HCT116 (cell line): ENCODE results near the gene SETX. TPM values are rescaled to one million over a fixed set of nuclear protein-coding genes. Genes with fewer than 3 reads are reported as not detected.

Experiments used
- ATAC-seq: fragments of 200-7000 bp; cut with Tn5 transposase; 2 replicates; pipeline ENCODE4 v1.9.1; 2020; ENCODE audit warnings: mild to moderate bottlenecking, moderate library complexity
- BruUV-seq: library from RNA; stranded (reverse); fragments of 400-500 nt; replicated peaks from 2 replicates; lab custom pipeline; 2021; lab: Mats Ljungman, UMichigan
- CTCF ChIA-PET: fragments of 300-600 bp; sonication (Branson Sonifier 250); formaldehyde crosslinking; loops from one replicate; lab custom pipeline; 2021; ENCODE audit warnings: antibody characterized with exemption; lab: Charles Lee
- POLR2A ChIA-PET: fragments of 300-600, 350-600 bp; sonication (Branson Sonifier 250); formaldehyde crosslinking; loops from one replicate; lab custom pipeline; 2021; ENCODE audit warnings: antibody characterized with exemption; lab: Charles Lee
- RAD21 ChIA-PET, 2 experiments: fragments of 300-600 bp; sonication (Branson Sonifier 250); formaldehyde crosslinking; loops; one replicate each; lab custom pipeline; 2023; ENCODE audit warnings: low total read pairs in 2 of 2; ENCODE audit not compliant: uncharacterized antibody in 2 of 2, unreplicated experiment in 2 of 2, low non-redundant PET in 1 of 2; lab: Charles Lee
- DNase-seq: peaks from one replicate; pipeline ENCODE4 v3.0.0-alpha.2; 2010; ENCODE audit warnings: low read depth, low spot score
- H2AFZ ChIP-seq: fragments of 200-600 bp; shearing (Covaris generic), sonication (generic); 2 replicates; pipeline ENCODE4 v1.6.1; 2017; ENCODE audit warnings: low read depth, mixed run types, mixed read lengths, antibody characterized with exemption, low read length; ENCODE audit not compliant: poor library complexity, severe bottlenecking
- H3K27ac ChIP-seq: 2 replicates; pipeline ENCODE4 v1.5.1; 2012; ENCODE audit warnings: low read depth, low read length
- H3K27me3 ChIP-seq: fragments of 200-600 bp; sonication (generic); 2 replicates; pipeline ENCODE4 v1.6.1; 2016; ENCODE audit warnings: mixed run types, low read length, mixed read lengths; ENCODE audit not compliant: insufficient read depth
- H3K36me3 ChIP-seq, 2 experiments: fragments of 200-500 bp in 1 of 2; fragments of 200-600 bp in 1 of 2; sonication (Bioruptor generic) in 1 of 2; sonication (generic) in 1 of 2; 2 replicates each; pipeline versions ENCODE4 v1.5.1 to v1.6.1; 2014 to 2016; ENCODE audit warnings: low read length in 2 of 2, inconsistent platforms in 1 of 2, mixed read lengths in 1 of 2, mixed run types in 1 of 2; ENCODE audit not compliant: insufficient read depth in 2 of 2, control insufficient read depth in 1 of 2
- H3K4me1 ChIP-seq, 2 experiments: fragments of 200-600 bp in 1 of 2; sonication (generic) in 1 of 2; 2 replicates each; pipeline versions ENCODE4 v1.5.1 to v1.6.1; 2012 to 2017; ENCODE audit warnings: low read length in 2 of 2, inconsistent platforms in 1 of 2, mild to moderate bottlenecking in 1 of 2, mixed read lengths in 1 of 2, mixed run types in 1 of 2, moderate library complexity in 1 of 2; ENCODE audit not compliant: insufficient read depth in 2 of 2, control insufficient read depth in 1 of 2
- H3K4me2 ChIP-seq: fragments of 200-600 bp; sonication (generic); 2 replicates; pipeline ENCODE4 v1.6.1; 2017; ENCODE audit warnings: mixed run types, low read length, mixed read lengths
- H3K4me3 ChIP-seq, 2 experiments: fragments of 200-600 bp in 1 of 2; sonication (generic) in 1 of 2; replicated peaks in 1 of 2; 2 replicates each; pipeline ENCODE4 v1.5.1; 2011 to 2016; ENCODE audit warnings: low read length in 2 of 2, control low read depth in 1 of 2, low read depth in 1 of 2, mild to moderate bottlenecking in 1 of 2, mixed read lengths in 1 of 2, mixed run types in 1 of 2
- H3K79me2 ChIP-seq: fragments of 200-600 bp; sonication (generic); 2 replicates; pipeline ENCODE4 v1.6.1; 2017; ENCODE audit warnings: mild to moderate bottlenecking, mixed run types, low read length, moderate library complexity, mixed read lengths; ENCODE audit not compliant: insufficient read depth
- H3K9ac ChIP-seq: fragments of 200-600 bp; sonication (generic); 2 replicates; pipeline ENCODE4 v1.6.1; 2016; ENCODE audit warnings: low read length, mixed read lengths
- H3K9me2 ChIP-seq: fragments of 200-600 bp; sonication (generic), shearing (Covaris generic); 2 replicates; pipeline ENCODE4 v1.6.1; 2017; ENCODE audit warnings: mixed run types, mild to moderate bottlenecking, moderate library complexity; ENCODE audit not compliant: insufficient read depth
- H3K9me3 ChIP-seq, 2 experiments: fragments of 200-500 bp in 1 of 2; fragments of 200-600 bp in 1 of 2; sonication (Bioruptor generic) in 1 of 2; sonication (generic) in 1 of 2; 2 replicates each; pipeline ENCODE4 v1.6.1; 2014 to 2017; ENCODE audit warnings: low read length in 2 of 2, mixed read lengths in 2 of 2, inconsistent platforms in 1 of 2, low read depth in 1 of 2, mild to moderate bottlenecking in 1 of 2, mixed run types in 1 of 2, moderate library complexity in 1 of 2; ENCODE audit not compliant: control insufficient read depth in 1 of 2, insufficient read depth in 1 of 2
- H4K20me1 ChIP-seq: fragments of 200-600 bp; sonication (generic), shearing (Covaris generic); 2 replicates; pipeline ENCODE4 v1.6.1; 2017; ENCODE audit warnings: mixed run types, mild to moderate bottlenecking, moderate library complexity; ENCODE audit not compliant: insufficient read depth
- ATF3 ChIP-seq: IDR thresholded peaks from 2 replicates; pipeline ENCODE4 v1.6.1; 2012
- EGR1 ChIP-seq: IDR thresholded peaks from 2 replicates; pipeline ENCODE4 v1.6.1; 2012; ENCODE audit warnings: low read depth
- FOSL1 ChIP-seq: IDR thresholded peaks from 2 replicates; pipeline ENCODE4 v1.6.1; 2012; ENCODE audit warnings: low read depth
- JUND ChIP-seq: IDR thresholded peaks from 2 replicates; pipeline ENCODE4 v1.6.1; 2012
- SIN3A ChIP-seq: IDR thresholded peaks from 2 replicates; pipeline ENCODE4 v1.6.1; 2012; ENCODE audit warnings: low read depth
- TCF7L2 ChIP-seq: IDR thresholded peaks from 2 replicates; pipeline ENCODE4 v1.7.0; 2011; ENCODE audit warnings: borderline replicate concordance, inconsistent platforms; ENCODE audit not compliant: insufficient read depth, insufficient read length; ENCODE audit errors: extremely low read depth
- YY1 ChIP-seq: IDR thresholded peaks from 2 replicates; pipeline ENCODE4 v1.6.1; 2011; ENCODE audit warnings: low read length, low read depth, moderate library complexity, mild to moderate bottlenecking; ENCODE audit not compliant: insufficient replicate concordance; ENCODE audit errors: extremely low read depth
- intact Hi-C: fragments of 100-400 bp; cut with micrococcal nuclease; formaldehyde crosslinking; loops from 2 replicates; pipeline ENCODE4 v1.10.0; 2022
- total RNA-seq: library from RNA; stranded (reverse); gene quantifications from one replicate; pipeline ENCODE4 v1.2.1, GENCODE V29; 2021; ENCODE audit not compliant: unreplicated experiment

The SETX gene
- total RNA-seq, 1 experiment from 2014 or later = 38.5 TPM

DNA sequence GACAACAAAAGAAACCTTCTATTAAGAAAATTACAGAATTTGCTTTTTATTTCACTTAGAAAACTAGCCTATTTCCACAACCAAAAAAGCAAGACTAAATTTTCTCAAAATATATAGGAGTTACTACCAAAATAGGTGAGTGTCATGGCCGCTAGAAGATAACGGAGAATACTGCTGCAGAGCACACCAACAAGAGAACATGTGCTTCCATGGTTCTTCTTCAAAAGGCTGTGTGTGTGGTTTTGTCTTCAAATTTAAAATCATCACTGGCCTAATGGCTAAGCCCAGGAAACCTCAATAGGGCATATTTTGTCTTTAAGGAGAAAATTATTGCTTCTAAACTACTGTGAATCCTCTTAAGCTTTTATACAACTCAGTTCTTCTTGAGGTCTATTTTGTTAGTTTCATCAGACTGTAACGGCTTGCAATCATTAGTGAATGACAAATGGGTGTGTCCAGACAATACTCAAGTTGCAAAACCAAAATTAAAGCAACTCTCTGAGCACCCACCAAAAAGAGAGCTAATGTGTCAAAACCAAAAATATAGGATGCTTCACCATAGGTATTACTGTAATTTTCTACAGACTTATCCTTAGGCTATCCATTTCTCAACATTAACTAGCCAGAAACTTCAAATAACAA is 3.3 kb downstream of the SETX start:
- intact Hi-C loops = no loop called here
- H3K27me3 ChIP-seq = no peaks in the 10 kb centered on the region
- peaks cover 9 to 18% of the 10 kb centered on the region in 2 experiments; a peak in 3 of 4 replicates for H3K4me1 ChIP-seq
- peaks cover 36 to 42% of the 10 kb centered on the region in 2 experiments for H3K36me3 ChIP-seq
- RAD21 ChIA-PET = no interaction called here
- H3K27ac ChIP-seq = no peak overlapping the region
- H3K9me2 ChIP-seq = no peaks in the 10 kb centered on the region
- ATAC-seq = no peak
- no peak overlapping the region for H3K4me3 ChIP-seq
- TF ChIP-seq YY1 (no peak), SIN3A (no peak), TCF7L2 (no peak), ATF3 (no peak)
- no peak overlapping the region for H2AFZ ChIP-seq
- DNase-seq = no peak
- peaks cover 72% of the 10 kb centered on the region for H3K79me2 ChIP-seq
- CTCF ChIA-PET = no interaction called here
- no TSS peak for BruUV-seq
- H3K9ac ChIP-seq = no peak overlapping the region
- no peaks in the 10 kb centered on the region for H3K9me3 ChIP-seq
- H4K20me1 ChIP-seq = no peaks in the 10 kb centered on the region
- H3K4me2 ChIP-seq = no peak overlapping the region
- POLR2A ChIA-PET = interaction anchor here (0.6 kb wide), 1 partner anchor 808 kb away, joined by 3 read pairs; no protein-coding TSS in a partner anchor

DNA sequence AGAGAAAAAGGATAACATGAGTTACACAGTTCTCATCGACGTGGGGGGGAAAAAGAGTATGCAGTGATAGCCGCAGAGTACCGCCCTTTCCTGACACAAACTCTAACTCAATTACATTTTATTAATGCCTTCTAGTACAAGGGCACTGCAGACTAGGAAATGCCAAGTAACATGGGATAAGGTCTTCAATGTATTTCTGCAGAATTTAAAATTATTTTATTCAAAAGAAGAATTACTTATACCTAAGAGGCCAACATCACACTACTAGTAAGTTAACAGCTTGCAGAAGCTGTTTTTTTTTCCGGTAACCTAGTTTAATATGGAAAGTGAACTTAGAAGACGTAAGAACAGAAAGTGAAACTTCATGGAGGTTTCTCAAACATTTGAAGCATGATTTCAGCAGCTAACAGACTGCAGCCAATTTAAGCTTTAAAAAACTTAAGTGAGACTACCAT is 3.9 kb downstream of the SETX start:
- Histone ChIP-seq H3K79me2 (peaks cover 78% of the 10 kb centered on the region), H2AFZ (no peak overlapping the region), H3K9me3 (no peaks in the 10 kb centered on the region), H3K4me2 (no peak overlapping the region), H4K20me1 (no peaks in the 10 kb centered on the region), H3K36me3 (peaks cover 42 to 48% of the 10 kb centered on the region in 2 experiments), H3K4me3 (no peak overlapping the region), H3K27ac (no peak overlapping the region), H3K9ac (no peak overlapping the region), H3K27me3 (no peaks in the 10 kb centered on the region), H3K9me2 (no peaks in the 10 kb centered on the region), H3K4me1 (peaks cover 4 to 12% of the 10 kb centered on the region in 2 experiments; a peak in 3 of 4 replicates)
- ATAC-seq (no peak), DNase-seq (no peak)
- POLR2A ChIA-PET = interaction anchor here (0.6 to 0.8 kb wide), 2 partner anchors 552 to 807 kb away, joined by 3 to 4 read pairs; no protein-coding TSS in a partner anchor
- RAD21 ChIA-PET = no interaction called here
- TF ChIP-seq TCF7L2 (no peak), EGR1 (no peak), JUND (no peak), FOSL1 (no peak)
- intact Hi-C loops = no loop called here
- CTCF ChIA-PET = no interaction called here
- BruUV-seq = no TSS peak
